Motor neuron (in vitro differentiated cells): ENCODE measurements around the gene APPL2. TPM values are rescaled to one million over a fixed set of nuclear protein-coding genes. Genes with fewer than 3 reads are reported as not detected.
"Not testable (repeated sequence)": the region's sequence is repeated elsewhere in the genome, so short reads cannot be mapped to it uniquely, and the experiment has no call there.

ENCODE experiments used
- ATAC-seq, 8 experiments: fragments of 200-7000 bp; cut with Tn5 transposase; replicated peaks in 6 of 8; 2 replicates each; pipeline ENCODE4 v1.8.0; 2021; ENCODE audit warnings: mild to moderate bottlenecking in 8 of 8, moderate library complexity in 8 of 8
- H3K27ac ChIP-seq, 2 donors: fragments of 250-450 bp; sonication (Bioruptor Pico); 2 replicates each; pipeline ENCODE4 v1.9.0; 2021; ENCODE audit warnings: antibody characterized with exemption in 2 of 2, mild to moderate bottlenecking in 2 of 2, moderate library complexity in 1 of 2
- H3K4me1 ChIP-seq, 2 donors: fragments of 250-450 bp; sonication (Bioruptor Pico); replicated peaks in 1 of 2; 2 replicates each; pipeline ENCODE4 v1.6.1; 2021; ENCODE audit warnings: antibody characterized with exemption in 2 of 2, mild to moderate bottlenecking in 2 of 2, moderate library complexity in 1 of 2
- H3K4me3 ChIP-seq, 5 donors: fragments of 250-450 bp; sonication (Bioruptor Pico); 2 replicates each; pipeline ENCODE4 v1.9.0; 2021; ENCODE audit warnings: antibody characterized with exemption in 5 of 5, mild to moderate bottlenecking in 5 of 5, moderate library complexity in 4 of 5
- WGBS, 10 experiments: fragments of 450-650 bp; shearing (Covaris generic); methylation state at CpG; one replicate each; pipeline ENCODE4 v1.0.0; 2022; 5-methylcytosine and 5-hydroxymethylcytosine counted together
- in situ Hi-C, 9 experiments: fragments of 400-800 bp; cut with MboI; loops; one replicate each; pipeline ENCODE4 v1.15.0; 2021; ENCODE audit warnings: low sequenced_read_pairs in 9 of 9, low pct_unique_long_range_greater_than_20kb in 2 of 9; ENCODE audit not compliant: unreplicated experiment in 9 of 9
- total RNA-seq, 8 experiments: library from RNA; unstranded; fragments of 300-600 nt; gene quantifications; 2 replicates each; pipeline versions ENCODE4 v1.2.3 to v1.2.4, GENCODE V29; 2022

APPL2 gene
- total RNA-seq, 8 experiments from 2014 or later, result 14.5 to 50.9 (median 19.2) TPM

- no peak overlapping the region for H3K4me3 ChIP-seq
- WGBS, 10 experiments, result 17 to 92% (median 81%) methylated on average over 1 to 4 of the region's 4 CpGs
- H3K4me1 ChIP-seq, result no peaks in the 10 kb centered on the region
- no peak overlapping the region for H3K27ac ChIP-seq
- no peak for ATAC-seq
- in situ Hi-C loops, result no loop called here
Measured at GRCh38 chr12:105270671-105271255, 34.8 kb upstream of the APPL2 start.

DNA sequence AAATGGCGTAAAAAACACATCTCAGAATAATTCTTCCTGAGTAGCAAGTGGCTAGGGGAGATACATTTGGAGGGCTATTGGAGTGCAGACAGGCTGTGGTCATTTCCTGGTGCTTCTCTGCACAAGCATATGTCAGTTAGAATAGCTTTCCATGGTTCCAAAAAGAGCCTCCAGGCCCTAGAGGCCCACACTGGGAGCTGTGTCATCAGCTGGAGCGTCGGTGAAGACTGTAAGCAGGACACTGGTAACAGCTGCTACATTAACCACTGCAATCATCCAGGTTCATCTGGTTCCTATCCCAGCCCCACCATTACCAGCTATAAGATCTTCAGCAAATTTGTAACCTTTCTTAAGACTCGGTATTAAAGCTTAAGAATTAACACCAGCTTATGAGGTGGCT, 31.7 kb upstream of the APPL2 start:
- WGBS, 10 experiments, result 20 to 100% (median 92%) methylated on average over 1 to 3 of the region's 4 CpGs; no CpG with 5 or more reads in 3 of the 10 experiments
- in situ Hi-C loops, result no loop called here
- H3K27ac ChIP-seq, result no peak overlapping the region
- no peaks in the 10 kb centered on the region for H3K4me1 ChIP-seq
- no peak for ATAC-seq
- no peak overlapping the region for H3K4me3 ChIP-seq

DNA sequence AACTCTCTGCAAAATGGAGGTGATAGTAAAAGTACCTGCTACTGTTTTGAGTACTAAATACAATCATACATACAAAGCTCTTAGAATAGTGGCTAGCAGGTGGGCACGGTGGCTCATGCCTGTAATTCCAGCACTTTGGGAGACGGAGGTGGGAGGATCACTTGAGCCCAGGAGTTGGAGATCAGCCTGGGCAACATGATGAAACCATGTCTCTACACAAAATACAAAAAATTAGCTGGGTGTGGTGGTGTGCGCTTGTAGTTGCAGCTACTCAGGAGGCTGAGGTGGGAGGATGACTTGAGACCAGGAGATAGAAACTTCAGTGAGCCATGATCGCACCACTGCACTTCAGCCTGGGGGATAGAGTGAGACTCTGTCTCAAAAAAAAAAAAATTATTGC, 28.8 kb upstream of the APPL2 start:
- no peak overlapping the region for H3K27ac ChIP-seq
- H3K4me3 ChIP-seq, result no peak overlapping the region
- H3K4me1 ChIP-seq, result peaks cover 5 to 7% of the 10 kb centered on the region in 2 donors
- ATAC-seq, result no peak
- 80 to 100% (median 95%) methylated on average over 1 to 3 of the region's 4 CpGs; no CpG with 5 or more reads in 3 of the 10 experiments for WGBS, 10 experiments
- in situ Hi-C loops, result no loop called here

DNA sequence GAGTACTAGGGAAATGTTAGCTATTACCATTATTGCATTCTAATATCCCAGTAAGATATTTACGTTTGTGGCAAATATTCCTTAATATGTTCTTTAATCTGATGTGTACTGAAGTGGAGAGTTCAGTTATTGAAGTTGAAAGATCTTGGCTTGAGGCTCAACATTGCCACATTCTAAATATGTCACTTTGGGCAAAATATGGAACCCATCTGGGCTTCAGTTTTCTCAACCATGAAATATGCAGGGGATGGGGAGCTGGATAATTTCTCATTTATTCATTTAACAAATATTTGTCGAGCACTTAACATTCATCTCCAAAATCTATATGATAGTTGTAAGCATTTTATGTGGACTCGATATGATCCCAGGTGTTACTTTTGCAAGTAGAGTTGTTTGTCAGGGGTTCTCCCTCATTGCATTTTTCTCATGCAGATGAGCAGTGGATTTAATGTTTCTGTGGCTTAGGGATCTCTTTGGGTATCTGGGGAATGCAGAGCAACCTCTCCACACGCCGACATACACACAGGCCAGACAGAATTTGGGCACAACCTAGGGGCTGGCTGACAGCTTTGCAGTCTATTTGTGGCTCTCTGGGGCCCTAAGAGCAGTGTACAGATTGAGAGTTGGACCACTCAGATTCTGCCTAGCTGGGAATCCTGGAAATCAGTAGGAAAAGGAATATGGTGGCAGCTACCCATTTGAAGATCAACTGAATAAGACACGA, 26.6 kb upstream of the APPL2 start:
- peaks cover 5 to 7% of the 10 kb centered on the region in 2 donors for H3K4me1 ChIP-seq
- no peak overlapping the region for H3K4me3 ChIP-seq
- WGBS, 10 experiments, result 31 to 92% (median 73%) methylated on average over 2 to 6 of the region's 6 CpGs; no CpG with 5 or more reads in 1 of the 10 experiments
- ATAC-seq, result no peak
- no peak overlapping the region for H3K27ac ChIP-seq
- in situ Hi-C loops, result no loop called here

DNA sequence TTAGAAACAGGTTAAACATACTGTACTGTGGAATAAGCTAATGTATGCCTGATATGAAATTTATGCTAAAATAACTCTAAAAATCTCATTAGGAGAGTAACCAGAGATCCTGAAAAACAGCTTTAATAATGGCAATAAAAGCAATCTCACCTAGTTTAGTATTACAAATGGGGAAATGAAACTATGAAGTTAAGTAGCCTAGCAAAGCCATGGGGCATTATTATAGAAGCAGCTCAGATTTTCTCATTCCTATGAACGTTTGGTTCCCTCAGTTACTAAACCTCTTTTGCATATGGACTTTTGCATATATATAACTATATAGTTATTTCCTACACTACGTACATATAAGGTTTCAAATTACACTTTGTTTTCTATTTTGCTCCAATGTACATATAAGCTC, 25.0 kb upstream of the APPL2 start:
- Histone ChIP-seq H3K4me1 (peaks cover 5 to 7% of the 10 kb centered on the region in 2 donors), H3K4me3 (no peak overlapping the region), H3K27ac (no peak overlapping the region)
- in situ Hi-C loops, result no loop called here
- no peak for ATAC-seq
- WGBS, 10 experiments, result 0 to 89% (median 54%) methylated on average over 1 to 2 of the region's 2 CpGs

DNA sequence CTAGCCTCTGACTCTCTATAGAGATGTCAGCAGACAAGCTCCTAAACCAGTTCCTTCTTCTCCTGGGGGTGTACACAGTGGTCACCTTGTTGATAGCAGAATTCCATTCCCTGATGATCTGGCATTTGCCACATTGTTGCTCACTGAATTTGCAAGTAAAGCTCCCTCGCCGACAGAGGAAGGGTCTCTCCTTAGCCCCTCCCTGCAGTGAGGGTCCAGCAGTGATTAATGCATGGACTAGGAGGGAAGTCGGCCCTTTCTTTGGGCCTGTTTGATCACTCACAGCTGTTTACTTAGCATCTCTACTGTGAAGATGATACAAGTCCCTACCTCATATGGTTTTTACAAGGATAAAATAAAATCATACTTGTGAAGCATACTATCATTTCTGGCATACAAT, 23.3 kb upstream of the APPL2 start:
- H3K4me1 ChIP-seq, result peaks cover 5 to 7% of the 10 kb centered on the region in 2 donors
- H3K4me3 ChIP-seq, result no peak overlapping the region
- in situ Hi-C loops, result no loop called here
- WGBS, 10 experiments, result 29 to 100% (median 84%) methylated on average over 1 to 3 of the region's 3 CpGs; no CpG with 5 or more reads in 2 of the 10 experiments
- no peak for ATAC-seq
- H3K27ac ChIP-seq, result no peak overlapping the region

DNA sequence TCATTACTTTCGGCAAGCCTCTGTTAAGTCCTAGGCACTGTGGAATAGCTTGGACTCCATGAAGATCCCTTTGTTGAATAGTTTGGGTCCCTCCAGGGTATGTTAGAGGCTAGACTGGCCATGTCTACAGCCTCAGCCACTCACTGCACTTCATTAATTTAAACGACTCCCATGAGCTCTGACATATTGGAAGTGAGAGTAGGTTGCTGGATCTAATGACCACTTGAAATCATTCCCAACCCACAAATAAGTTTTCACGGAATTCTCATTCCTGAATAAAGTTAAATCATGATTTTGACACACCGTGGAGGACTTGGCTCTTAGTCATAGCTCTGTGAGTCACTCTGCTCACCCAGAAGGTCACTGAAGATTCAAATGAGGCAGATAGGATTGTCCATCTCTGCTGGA, 21.4 kb upstream of the APPL2 start:
- 8 to 100% (median 57%) methylated on average over 1 to 3 of the region's 4 CpGs; no CpG with 5 or more reads in 3 of the 10 experiments for WGBS, 10 experiments
- in situ Hi-C loops, result no loop called here
- Histone ChIP-seq H3K4me3 (no peak overlapping the region), H3K27ac (no peak overlapping the region), H3K4me1 (peaks cover 5 to 7% of the 10 kb centered on the region in 2 donors)
- peak in 5 of 8 experiments; percentile 45 to 78 (median 69) for ATAC-seq

DNA sequence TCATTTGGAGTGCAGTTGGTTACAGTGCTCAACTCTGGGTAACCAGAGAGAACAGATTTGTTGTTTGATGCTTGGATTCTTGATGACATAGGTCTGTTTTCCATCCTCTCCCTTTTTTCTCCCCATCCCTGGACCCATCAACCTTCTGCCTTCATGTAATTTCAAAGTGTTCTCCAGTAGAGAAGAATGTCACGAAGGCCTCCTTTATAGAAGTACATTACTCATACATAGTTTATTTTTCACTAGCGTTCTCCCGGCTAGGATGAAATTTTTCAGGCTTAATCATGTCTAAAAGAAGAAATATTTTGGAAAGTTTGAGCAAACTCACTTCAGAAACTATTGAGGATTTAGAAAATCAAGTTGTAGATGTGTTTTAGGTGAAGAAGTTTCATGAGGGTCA, 20.9 kb upstream of the APPL2 start:
- in situ Hi-C loops, result no loop called here
- no peak for ATAC-seq
- Histone ChIP-seq H3K4me3 (no peak overlapping the region), H3K27ac (no peak overlapping the region), H3K4me1 (peaks cover 5% of the 10 kb centered on the region in 2 donors)
- 17 to 100% (median 89%) methylated on average over 2 to 3 of the region's 3 CpGs; no CpG with 5 or more reads in 1 of the 10 experiments for WGBS, 10 experiments

DNA sequence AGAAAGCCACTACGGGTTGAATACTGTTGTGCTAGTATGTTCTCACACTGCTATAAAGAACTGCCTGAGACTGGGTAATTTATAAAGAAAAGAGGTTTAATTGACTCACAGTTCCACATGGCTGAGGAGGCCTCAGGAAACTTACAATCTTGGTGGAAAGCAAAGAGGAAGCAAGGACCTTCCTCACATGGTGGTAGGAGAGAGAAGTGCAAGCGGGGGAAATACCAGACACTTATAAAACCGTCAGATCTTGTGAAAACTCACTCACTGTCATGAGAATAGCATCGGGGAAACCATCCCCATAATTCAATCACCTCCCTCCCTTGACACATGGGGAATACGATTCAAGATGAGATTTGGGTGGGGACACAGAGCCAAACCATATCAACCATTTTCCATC, 20.5 kb upstream of the APPL2 start:
- H3K4me1 ChIP-seq, in situ Hi-C loops, ATAC-seq, H3K27ac ChIP-seq, H3K4me3 ChIP-seq: not testable (repeated sequence)
- 25 to 100% (median 76%) methylated on average over 2 to 5 of the region's 5 CpGs; no CpG with 5 or more reads in 2 of the 10 experiments for WGBS, 10 experiments

- no peak overlapping the region for H3K4me3 ChIP-seq
- H3K27ac ChIP-seq, result no peak overlapping the region
- in situ Hi-C loops, result no loop called here
- no peak for ATAC-seq
- H3K4me1 ChIP-seq, result no peaks in the 10 kb centered on the region
- 14 to 100% (median 78%) methylated on average over 1 to 2 of the region's 2 CpGs for WGBS, 10 experiments
Measured at GRCh38 chr12:105256011-105256410, 20.0 kb upstream of the APPL2 start.

DNA sequence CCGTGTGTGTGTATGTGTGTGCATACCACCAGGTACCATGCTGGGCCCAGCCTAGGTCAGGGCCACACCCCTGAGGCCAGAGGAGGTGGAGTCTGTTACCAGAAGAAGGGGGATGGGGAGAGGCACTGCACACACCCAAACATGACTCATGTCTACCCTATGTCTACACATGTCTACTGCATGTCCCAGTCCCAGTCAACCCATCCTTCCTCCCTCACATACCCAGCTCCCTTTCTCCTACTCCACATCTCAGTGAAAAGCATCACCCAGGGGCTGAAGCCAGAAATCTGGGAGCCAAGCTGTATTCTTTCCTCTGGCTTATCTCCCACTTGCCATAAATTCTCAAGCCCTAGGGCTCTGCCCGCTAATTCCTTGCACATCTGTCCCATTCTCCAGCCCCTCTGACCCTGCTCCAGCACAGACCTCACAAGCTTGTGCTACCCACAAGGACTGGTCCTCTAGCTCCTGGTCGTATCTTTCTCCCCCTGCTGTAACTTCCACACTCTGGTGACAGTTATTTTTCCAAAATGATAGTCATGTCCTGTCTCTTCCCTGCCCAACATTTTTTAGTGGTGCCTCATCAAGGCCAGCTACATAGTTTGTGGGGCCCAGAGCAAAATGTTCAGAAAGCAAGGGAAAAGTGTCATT, 18.0 kb upstream of the APPL2 start:
- Histone ChIP-seq H3K4me1 (no peaks in the 10 kb centered on the region), H3K27ac (no peak overlapping the region), H3K4me3 (no peak overlapping the region)
- ATAC-seq, result peak in 3 of 8 experiments; percentile 68 to 89 (median 81)
- 0 to 100% (median 37%) methylated on average over 1 to 2 of the region's 3 CpGs; no CpG with 5 or more reads in 2 of the 10 experiments for WGBS, 10 experiments
- in situ Hi-C loops, result no loop called here

DNA sequence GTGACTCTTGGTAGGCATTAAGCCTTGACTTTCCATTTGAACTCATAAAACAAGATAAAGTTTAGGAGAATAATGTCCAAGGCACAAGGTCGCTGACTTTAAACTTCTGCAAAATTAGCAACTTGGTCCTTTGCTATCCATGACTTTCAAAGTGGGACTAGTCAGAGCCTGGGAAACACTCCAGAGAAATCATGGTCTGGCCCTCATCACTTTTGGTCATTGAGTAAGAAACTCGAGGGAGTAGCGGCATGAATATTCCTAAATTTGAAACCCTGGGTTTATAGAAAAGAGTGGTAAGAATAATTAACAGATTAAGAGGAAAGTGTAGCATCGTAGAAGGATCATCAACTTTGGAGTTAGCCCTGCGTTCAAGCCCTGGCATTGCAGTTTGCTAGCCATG, 16.9 kb upstream of the APPL2 start:
- WGBS, 10 experiments, result 39 to 100% (median 81%) methylated on average over 1 to 5 of the region's 5 CpGs
- in situ Hi-C loops, result no loop called here
- no peak for ATAC-seq

GRCh38 chr12:105245776-105246427, 9.9 kb upstream of the APPL2 start:
- H3K4me1 ChIP-seq, H3K4me3 ChIP-seq, ATAC-seq, H3K27ac ChIP-seq, in situ Hi-C loops: not testable (repeated sequence)
- WGBS, 10 experiments, result 91 to 100% (median 100%) methylated on average over 1 to 9 of the region's 20 CpGs; no CpG with 5 or more reads in 5 of the 10 experiments

More for the DNA sequence above, 16.9 kb upstream of the APPL2 start:
- H3K4me1 ChIP-seq, result no peaks in the 10 kb centered on the region
- H3K27ac ChIP-seq, result no peak overlapping the region
- no peak overlapping the region for H3K4me3 ChIP-seq
